Endothelial cell of umbilical vein (primary cell): Measurements from ENCODE around the gene NFIC.

Source experiments
- CTCF ChIP-seq, 2 donors: IDR thresholded peaks; 1 replicate in 1 of 2; 2 replicates in 1 of 2; pipeline ENCODE4 v1.5.1; 2011; ENCODE audit warnings: low read length in 2 of 2, mild to moderate bottlenecking in 2 of 2, moderate library complexity in 2 of 2, control low read depth in 1 of 2, inconsistent platforms in 1 of 2, low read depth in 1 of 2; ENCODE audit not compliant: insufficient read depth in 1 of 2; ENCODE audit errors: extremely low read depth in 1 of 2
- FOS ChIP-seq: IDR thresholded peaks from 2 replicates; pipeline ENCODE4 v1.6.1; 2011; ENCODE audit warnings: mild to moderate bottlenecking, low read length, moderate library complexity, borderline replicate concordance; ENCODE audit not compliant: insufficient read depth
- MYC ChIP-seq: IDR thresholded peaks from one replicate; pipeline ENCODE4 v1.6.1; 2011; ENCODE audit warnings: mild to moderate bottlenecking, low read depth, low read length
- POLR2AphosphoS5 ChIP-seq: IDR thresholded peaks from 2 replicates; pipeline ENCODE4 v1.6.1; 2012; ENCODE audit warnings: low read depth, mild to moderate bottlenecking, control low read depth, low read length, moderate library complexity; ENCODE audit not compliant: insufficient read depth

GRCh38 chr19:3482507-3483225, 116.3 kb downstream of the NFIC start:
- TF ChIP-seq FOS (no peak), POLR2AphosphoS5 (no peak), CTCF (IDR thresholded peaks at IDR 0.05; ENCODE audit: extremely low read depth in 1 of 2, insufficient read depth in 1 of 2, low read depth in 1 of 2, low read length in 2 of 2) (no peak), MYC (no peak)
